Measurements from ENCODE around the gene CLEC4A. TPM values are rescaled to one million over a fixed set of nuclear protein-coding genes. Genes with fewer than 3 reads are reported as not detected.
"Not testable (repeated sequence)": the region's sequence is repeated elsewhere in the genome, so short reads cannot be mapped to it uniquely, and the experiment has no call there.

The CLEC4A gene
- total and polyA plus RNA-seq, 5 donors: 0.75 to 1.5 (median 1.0) TPM

DNA sequence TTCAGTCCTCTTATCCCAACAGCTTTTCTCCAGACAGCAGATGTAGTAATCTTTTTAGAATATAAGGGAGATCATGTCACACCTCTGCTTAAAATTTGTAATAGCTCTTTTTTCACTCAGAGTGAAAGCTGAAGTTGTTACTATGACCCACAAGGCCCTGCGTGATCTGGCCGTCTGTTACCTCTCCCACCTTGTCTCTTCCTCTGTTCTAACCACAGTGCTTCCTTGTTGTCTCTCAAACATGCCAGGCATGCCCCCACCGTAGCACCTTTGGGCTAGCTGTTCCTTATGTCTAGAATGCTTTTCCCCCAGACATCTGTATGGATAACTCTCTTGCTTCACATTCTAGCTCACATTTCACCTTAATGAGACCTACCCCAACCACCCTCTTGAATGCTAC is 34.8 kb upstream of the CLEC4A start:
- Histone ChIP-seq H3K27me3 (ENCODE audit: control insufficient read depth, insufficient read depth) (no peaks in the 10 kb centered on the region), H3K9me3 (ENCODE audit: control insufficient read depth, low read length) (no peaks in the 10 kb centered on the region), H3K4me1 (ENCODE audit: control insufficient read depth, insufficient read depth, low read length) (peaks cover 1% of the 10 kb centered on the region), H3K27ac (ENCODE audit: low read length) (no peak overlapping the region), H3K4me3 (ENCODE audit: low read length) (no peak overlapping the region)
- DNase-seq: no peak
- WGBS: 63% methylated on average over 3 of the region's 3 CpGs
- ATAC-seq: peak in 1 of 2 donors; percentile 21
- intact Hi-C loops (cut with DNase I): no loop called here

DNA sequence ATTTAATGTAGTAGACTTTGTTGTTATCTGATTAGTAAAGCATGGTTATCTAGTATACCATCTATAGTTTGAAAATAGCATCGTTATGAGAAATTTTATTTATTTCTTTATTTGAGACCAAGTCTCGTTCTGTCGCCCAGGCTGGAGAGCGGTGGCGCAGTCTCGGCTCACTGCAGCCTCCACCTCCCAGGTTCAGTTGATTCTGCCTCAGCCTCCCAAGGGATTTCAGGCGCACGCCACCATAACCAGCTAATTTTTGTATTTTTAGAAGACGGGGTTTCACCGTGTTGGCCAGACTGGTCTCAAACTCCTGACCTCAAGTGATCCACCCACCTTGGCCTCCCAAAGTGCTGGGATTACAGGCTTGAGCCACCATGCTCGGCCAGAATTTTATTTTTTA is 34.1 kb upstream of the CLEC4A start:
- H3K4me3 ChIP-seq (ENCODE audit: low read length); intact Hi-C loops (cut with DNase I); H3K9me3 ChIP-seq (ENCODE audit: control insufficient read depth, low read length); DNase-seq; H3K4me1 ChIP-seq (ENCODE audit: control insufficient read depth, insufficient read depth, low read length); H3K27ac ChIP-seq (ENCODE audit: low read length); ATAC-seq; H3K27me3 ChIP-seq (ENCODE audit: control insufficient read depth, insufficient read depth): not testable (repeated sequence)
- 92% methylated on average over 11 of the region's 11 CpGs for WGBS

DNA sequence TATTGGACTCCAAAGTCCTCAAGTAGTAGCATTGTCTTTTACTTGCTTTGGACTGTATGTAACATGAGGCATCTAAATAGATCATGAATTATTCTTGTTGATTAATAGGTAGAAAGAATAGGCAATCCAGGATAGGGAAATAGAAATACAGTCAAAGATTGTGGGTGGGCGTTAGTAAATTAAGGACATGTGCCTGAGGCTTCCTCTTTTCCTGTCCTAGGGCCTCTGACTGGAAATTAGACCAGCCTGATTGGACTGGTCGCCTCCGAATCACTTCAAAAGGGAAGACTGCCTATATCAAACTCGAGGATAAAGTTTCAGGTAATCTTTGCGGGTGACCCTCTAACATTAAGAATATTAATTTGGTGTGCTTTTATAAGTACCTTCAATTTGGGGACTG is 33.7 kb upstream of the CLEC4A start:
- Histone ChIP-seq H3K4me3 (ENCODE audit: low read length) (no peak overlapping the region), H3K27ac (ENCODE audit: low read length) (no peak overlapping the region), H3K4me1 (ENCODE audit: control insufficient read depth, insufficient read depth, low read length) (peaks cover 1% of the 10 kb centered on the region), H3K9me3 (ENCODE audit: control insufficient read depth, low read length) (no peaks in the 10 kb centered on the region), H3K27me3 (ENCODE audit: control insufficient read depth, insufficient read depth) (no peaks in the 10 kb centered on the region)
- ATAC-seq (no peak), DNase-seq (no peak)
- 87% methylated on average over 5 of the region's 5 CpGs for WGBS
- intact Hi-C loops (cut with DNase I): no loop called here

DNA sequence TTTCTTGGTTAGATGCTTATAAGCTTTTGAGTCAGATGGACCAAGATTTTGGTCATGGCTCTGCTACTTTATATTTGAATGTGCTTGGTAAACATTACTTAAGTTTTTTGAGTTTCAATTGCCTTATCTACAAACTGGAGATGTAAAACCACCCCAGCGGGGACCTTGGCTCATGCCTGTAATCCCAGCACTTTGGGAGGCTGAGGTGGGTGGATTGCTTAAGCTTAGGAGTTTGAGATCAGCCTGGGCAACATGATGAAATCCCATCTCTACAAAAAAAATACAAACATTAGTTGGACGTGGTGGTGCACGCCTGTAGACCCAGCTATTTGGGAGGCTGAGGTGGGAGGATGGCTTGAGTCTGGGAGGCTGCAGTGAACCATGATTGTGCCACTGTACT is 30.1 kb upstream of the CLEC4A start:
- DNase-seq (no peak), ATAC-seq (no peak)
- Histone ChIP-seq H3K27me3 (ENCODE audit: control insufficient read depth, insufficient read depth) (no peaks in the 10 kb centered on the region), H3K4me3 (ENCODE audit: low read length) (no peak overlapping the region), H3K9me3 (ENCODE audit: control insufficient read depth, low read length) (no peaks in the 10 kb centered on the region), H3K27ac (ENCODE audit: low read length) (no peak overlapping the region), H3K4me1 (ENCODE audit: control insufficient read depth, insufficient read depth, low read length) (no peaks in the 10 kb centered on the region)
- intact Hi-C loops (cut with DNase I): no loop called here
- 96% methylated on average over 3 of the region's 3 CpGs for WGBS

DNA sequence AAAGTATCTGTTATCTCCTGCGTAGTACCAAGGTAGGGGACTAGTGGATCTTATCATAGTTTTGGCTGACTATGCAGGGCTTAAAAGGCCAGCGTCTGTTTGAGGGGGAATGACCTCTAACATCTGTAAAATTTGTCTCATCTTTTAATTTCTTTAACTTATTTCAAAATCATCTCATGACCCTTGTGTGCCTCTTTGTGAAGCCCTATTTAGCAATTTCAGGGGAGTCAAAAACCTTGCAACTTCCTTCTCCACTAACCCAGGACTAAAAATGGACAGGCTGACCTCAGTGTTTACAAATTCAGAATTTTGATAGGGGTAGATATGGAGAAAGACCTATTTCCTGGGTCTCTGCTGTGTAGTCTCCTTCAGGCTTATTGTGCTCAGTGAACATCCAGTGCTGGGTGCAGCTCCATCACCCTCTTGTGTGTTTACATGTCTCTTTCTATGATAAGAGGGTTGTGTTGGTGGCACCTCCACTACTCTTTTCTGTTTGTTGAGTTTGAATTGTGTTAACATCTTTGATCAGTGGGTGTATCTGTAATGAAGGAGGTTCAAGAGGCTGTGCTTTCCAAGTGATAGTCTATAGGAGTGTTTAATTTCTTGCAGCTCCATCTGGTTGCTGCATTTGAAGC is 27.0 kb upstream of the CLEC4A start:
- no peak for DNase-seq

DNA sequence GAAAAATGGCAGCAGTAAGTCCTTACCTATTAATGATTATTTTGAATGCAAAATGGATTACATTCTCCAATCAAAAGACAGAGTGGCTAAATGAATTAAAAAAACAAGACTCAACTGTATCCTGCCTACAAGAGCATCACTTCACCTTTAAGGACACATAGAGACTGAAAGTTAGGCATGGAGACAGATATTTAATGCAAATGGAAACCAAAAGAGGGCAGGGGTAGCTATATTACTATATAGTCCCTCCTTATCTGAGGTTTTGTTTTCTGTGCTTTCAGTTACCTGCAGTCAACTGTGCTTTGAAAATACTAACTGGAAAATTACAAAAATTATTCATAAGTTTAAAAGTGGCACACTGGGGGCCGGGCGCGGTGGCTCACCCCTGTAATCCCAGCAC is 24.2 kb upstream of the CLEC4A start:
- DNase-seq: no peak
- no peaks in the 10 kb centered on the region for H3K9me3 ChIP-seq (ENCODE audit: control insufficient read depth, low read length)
- no peak for ATAC-seq
- intact Hi-C loops (cut with DNase I): no loop called here
- WGBS: 100% methylated on average over 3 of the region's 3 CpGs
- no peak overlapping the region for H3K27ac ChIP-seq (ENCODE audit: low read length)
- no peaks in the 10 kb centered on the region for H3K4me1 ChIP-seq (ENCODE audit: control insufficient read depth, insufficient read depth, low read length)
- H3K4me3 ChIP-seq (ENCODE audit: low read length): no peak overlapping the region
- no peaks in the 10 kb centered on the region for H3K27me3 ChIP-seq (ENCODE audit: control insufficient read depth, insufficient read depth)

More for the DNA sequence above, 27.0 kb upstream of the CLEC4A start:
- intact Hi-C loops (cut with DNase I): no loop called here
- Histone ChIP-seq H3K27ac (ENCODE audit: low read length) (no peak overlapping the region), H3K27me3 (ENCODE audit: control insufficient read depth, insufficient read depth) (no peaks in the 10 kb centered on the region), H3K4me1 (ENCODE audit: control insufficient read depth, insufficient read depth, low read length) (no peaks in the 10 kb centered on the region), H3K4me3 (ENCODE audit: low read length) (no peak overlapping the region), H3K9me3 (ENCODE audit: control insufficient read depth, low read length) (no peaks in the 10 kb centered on the region)
- no peak for ATAC-seq
- 73% methylated on average over 2 of the region's 2 CpGs for WGBS

DNA sequence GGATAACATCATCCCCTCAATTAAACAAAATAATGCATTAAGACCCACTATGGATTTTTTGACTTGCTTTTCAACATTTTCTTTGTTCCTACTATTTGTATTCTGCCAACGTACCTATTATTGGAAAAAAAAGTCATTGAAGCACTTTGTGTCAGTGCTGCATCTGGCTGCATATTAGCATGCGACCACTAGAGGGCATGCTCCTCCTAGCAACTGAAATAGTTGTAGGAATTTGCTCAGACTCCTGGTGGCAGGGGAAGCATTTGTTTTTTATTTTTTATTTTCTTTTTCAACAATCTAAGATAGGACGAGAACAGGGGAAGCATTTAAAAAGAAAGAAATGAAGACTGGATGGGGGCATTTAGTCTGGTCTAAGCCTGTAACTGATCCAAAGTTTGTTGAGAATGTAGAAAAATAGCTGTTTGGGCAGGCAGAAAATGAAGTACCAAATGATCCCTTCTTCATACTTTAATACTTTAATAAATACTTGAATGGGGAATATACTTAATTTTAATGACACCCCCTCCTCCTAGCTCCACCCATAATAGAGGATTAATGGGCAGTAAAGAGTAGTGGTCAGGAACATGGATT is 14.5 kb upstream of the CLEC4A start:
- H3K9me3 ChIP-seq (ENCODE audit: control insufficient read depth, low read length): no peaks in the 10 kb centered on the region
- ATAC-seq (peak; percentile 57 to 61), DNase-seq (peak; percentile 67 to 88 (median 85))
- H3K27me3 ChIP-seq (ENCODE audit: control insufficient read depth, insufficient read depth): no peaks in the 10 kb centered on the region
- no peak overlapping the region for H3K4me3 ChIP-seq (ENCODE audit: low read length)
- H3K27ac ChIP-seq (ENCODE audit: low read length): no peak overlapping the region
- H3K4me1 ChIP-seq (ENCODE audit: control insufficient read depth, insufficient read depth, low read length): no peaks in the 10 kb centered on the region
- intact Hi-C loops (cut with DNase I): loop anchor here in 2 of 4 donors (5.0 kb wide), 2 partner anchors 123 to 128 kb away; no protein-coding TSS in a partner anchor
- under 1% methylated on average over 3 of the region's 3 CpGs for WGBS

DNA sequence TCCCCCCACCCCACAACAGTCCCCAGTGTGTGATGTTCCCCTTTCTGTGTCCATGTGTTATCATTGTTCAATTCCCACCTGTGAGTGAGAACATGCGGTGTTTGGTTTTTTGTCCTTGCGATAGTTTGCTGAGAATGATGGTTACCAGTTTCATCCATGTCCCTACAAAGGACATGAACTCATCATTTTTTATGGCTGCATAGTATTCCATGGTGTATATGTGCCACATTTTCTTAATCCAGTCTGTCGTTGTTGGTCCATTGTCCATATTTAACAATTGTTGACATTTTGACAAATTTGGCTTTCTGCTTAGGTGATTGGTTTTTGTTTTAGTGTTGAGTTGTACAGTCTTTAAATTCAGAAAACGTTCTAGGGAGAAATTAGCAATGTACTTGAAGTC is 10.3 kb upstream of the CLEC4A start:
- DNase-seq; H3K27me3 ChIP-seq (ENCODE audit: control insufficient read depth, insufficient read depth); H3K27ac ChIP-seq (ENCODE audit: low read length); intact Hi-C loops (cut with DNase I); H3K4me1 ChIP-seq (ENCODE audit: control insufficient read depth, insufficient read depth, low read length); H3K9me3 ChIP-seq (ENCODE audit: control insufficient read depth, low read length); ATAC-seq; H3K4me3 ChIP-seq (ENCODE audit: low read length): not testable (repeated sequence)
- 95% methylated on average over 4 of the region's 4 CpGs for WGBS

DNA sequence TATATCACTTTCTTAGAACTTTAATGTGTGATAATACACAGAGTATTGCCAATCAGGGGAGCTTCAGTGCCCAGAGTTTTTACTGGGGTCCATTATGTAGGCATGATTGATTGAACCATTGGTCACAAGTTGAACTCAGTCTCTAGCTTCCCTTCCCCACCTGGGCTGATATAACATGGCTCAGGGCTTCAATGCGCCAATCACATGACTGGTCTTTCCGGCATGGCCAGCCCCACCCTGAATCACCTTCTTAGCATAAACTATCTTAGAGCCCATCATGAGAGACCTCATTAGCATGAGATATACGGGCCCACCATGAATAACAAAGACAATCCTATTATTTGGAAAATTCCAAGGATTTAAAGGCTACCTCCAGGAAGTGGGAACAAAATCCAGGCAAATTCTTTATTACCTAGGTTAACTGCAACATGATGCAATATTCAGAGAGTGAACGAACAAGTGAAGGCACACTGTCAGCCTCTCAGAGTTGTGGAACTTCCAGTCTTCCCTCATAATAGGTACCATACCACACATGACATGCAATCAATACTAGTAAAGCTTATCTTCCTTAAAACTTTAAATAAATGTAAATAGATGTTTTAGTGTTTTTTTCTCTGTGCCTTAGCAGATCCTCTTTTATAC is 3.2 kb upstream of the CLEC4A start:
- no peak overlapping the region for H3K27ac ChIP-seq (ENCODE audit: low read length)
- DNase-seq: no peak
- no peak overlapping the region for H3K4me3 ChIP-seq (ENCODE audit: low read length)
- 95% methylated on average over 4 of the region's 4 CpGs for WGBS
- H3K4me1 ChIP-seq (ENCODE audit: control insufficient read depth, insufficient read depth, low read length): no peaks in the 10 kb centered on the region
- no peaks in the 10 kb centered on the region for H3K27me3 ChIP-seq (ENCODE audit: control insufficient read depth, insufficient read depth)
- no peak for ATAC-seq
- intact Hi-C loops (cut with DNase I): no loop called here
- H3K9me3 ChIP-seq (ENCODE audit: control insufficient read depth, low read length): no peaks in the 10 kb centered on the region

DNA sequence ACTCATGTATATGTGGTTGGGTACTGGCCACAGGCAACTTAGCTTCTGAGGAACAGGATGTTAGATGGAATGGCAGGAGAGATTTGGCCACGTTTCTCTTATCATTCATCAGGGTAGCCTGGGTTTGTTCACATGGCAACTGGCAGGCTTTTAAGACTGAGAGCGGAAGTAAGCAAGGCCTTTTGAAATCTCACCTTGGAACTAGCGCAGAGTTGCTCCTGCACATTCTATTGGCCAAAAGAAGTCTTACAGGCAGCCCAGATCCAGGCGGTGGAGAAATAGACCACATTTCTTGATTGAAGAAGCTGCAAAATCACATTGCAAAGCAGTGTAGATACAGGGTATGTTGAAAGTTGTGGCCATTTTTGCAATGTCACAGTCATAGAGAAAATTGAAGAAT is 3.7 kb downstream of the CLEC4A start:
- ATAC-seq: no peak
- H3K4me1 ChIP-seq (ENCODE audit: control insufficient read depth, insufficient read depth, low read length): no peaks in the 10 kb centered on the region
- H3K27me3 ChIP-seq (ENCODE audit: control insufficient read depth, insufficient read depth): no peaks in the 10 kb centered on the region
- no peak for DNase-seq
- WGBS: 70% methylated on average over 4 of the region's 4 CpGs
- no peak overlapping the region for H3K27ac ChIP-seq (ENCODE audit: low read length)
- no peaks in the 10 kb centered on the region for H3K9me3 ChIP-seq (ENCODE audit: control insufficient read depth, low read length)
- H3K4me3 ChIP-seq (ENCODE audit: low read length): no peak overlapping the region
- intact Hi-C loops (cut with DNase I): no loop called here

DNA sequence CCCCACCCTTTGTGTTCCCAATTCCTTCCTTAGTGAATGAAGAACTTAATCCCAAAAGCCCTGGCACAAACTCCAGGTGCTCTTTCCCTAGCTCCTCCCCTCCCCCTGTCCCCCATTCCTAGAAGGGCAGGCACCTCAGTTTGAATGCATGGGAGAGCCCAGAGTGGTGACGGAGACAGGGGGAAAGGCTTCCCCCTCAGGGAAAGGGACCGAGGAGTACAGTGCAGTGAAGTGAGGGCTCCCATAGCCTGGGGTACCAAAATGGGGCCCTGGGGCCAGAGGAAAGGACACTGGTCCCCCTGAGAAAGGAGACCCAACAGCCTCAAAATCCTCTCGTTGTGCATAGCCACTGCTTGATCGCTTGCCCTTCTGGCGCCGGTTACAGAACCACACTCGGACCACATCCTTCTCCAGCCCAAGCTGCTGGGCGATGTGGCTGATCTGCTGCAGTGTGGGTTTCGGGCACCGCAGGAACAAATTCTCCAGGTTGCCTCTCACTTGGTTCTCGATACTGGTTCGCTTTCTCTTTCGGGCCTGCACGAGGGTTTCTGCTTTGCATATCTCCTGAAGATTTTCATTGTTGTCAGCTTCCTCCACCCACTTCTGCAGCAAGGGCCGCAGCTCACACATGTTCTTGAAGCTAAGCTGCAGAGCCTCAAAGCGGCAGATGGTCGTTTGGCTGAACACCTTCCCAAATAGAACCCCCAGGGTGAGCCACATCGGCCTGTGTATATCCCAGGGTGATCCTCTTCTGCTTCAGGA is 10.4 kb downstream of the CLEC4A start:
- 91% methylated on average over 15 of the region's 18 CpGs for WGBS
- H3K9me3 ChIP-seq (ENCODE audit: control insufficient read depth, low read length); H3K27ac ChIP-seq (ENCODE audit: low read length); H3K27me3 ChIP-seq (ENCODE audit: control insufficient read depth, insufficient read depth); H3K4me1 ChIP-seq (ENCODE audit: control insufficient read depth, insufficient read depth, low read length); H3K4me3 ChIP-seq (ENCODE audit: low read length); ATAC-seq; DNase-seq; intact Hi-C loops (cut with DNase I): not testable (repeated sequence)
